ENCODE data around the gene LYSET.
"Not testable (repeated sequence)": the region's sequence is repeated elsewhere in the genome, so short reads cannot be mapped to it uniquely, and the experiment has no call there.

Gene LYSET

DNA sequence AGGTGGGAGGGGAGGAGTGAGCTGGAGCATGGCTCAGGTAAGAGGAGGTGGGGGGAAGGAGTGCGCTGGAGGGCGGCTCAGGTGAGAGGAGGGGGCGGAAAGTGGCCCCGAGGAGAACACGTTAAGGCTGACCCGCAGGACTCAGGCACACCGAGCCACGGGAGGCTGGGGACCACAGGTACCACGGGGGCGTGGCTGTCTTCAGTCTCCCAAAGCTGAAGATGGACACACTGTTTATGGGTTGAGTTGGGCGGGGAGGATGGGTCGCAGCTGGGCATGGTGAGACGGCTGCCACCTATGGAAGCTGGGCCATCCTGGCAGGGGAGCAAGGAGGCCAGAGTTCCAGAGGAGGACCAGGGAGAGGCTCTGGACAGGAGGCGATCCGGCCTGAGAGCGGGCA lies 45.4 kb downstream of the LYSET start:
- no peak for DNase-seq

DNA sequence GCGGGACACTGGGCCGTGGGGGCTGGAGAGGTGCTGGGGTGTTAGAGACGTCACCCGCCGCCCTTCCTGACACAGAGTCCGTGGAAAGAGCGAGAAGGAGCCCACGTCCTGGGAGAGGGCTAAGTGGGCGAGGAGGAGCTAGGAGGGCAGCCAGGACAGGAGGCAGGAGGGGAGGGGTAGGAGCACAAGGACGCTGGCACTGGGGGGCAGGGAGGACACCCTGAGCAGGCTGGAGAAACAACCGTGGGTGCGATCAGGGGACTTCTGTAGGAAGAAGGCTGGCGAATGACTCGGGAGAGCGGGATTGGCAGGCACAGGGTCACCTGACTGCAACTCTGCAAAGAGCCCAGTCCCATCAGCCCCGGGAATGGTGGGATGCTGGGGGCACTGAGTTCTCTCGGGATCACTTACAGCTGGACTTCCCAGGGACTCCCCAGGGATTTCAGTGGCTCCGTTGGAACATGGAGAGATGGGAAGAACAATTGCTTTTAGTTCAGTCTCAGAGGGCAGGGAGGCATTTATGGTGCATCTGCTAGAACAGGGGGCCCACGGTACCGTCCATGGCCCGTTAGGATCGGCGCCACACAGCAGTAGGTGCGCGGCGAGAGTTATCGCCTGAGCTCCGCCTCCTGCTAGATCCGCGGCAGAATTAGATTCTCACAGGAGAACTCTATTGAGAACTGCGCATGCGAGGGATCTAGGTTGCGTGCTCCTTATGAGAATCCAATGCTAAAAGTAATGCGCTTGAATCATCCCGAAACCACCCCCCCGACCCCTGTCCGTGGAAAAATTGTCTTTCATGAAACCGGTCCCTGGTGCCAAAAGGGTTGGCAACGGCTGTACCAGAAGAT lies 46.2 kb downstream of the LYSET start:
- no peak for DNase-seq

DNA sequence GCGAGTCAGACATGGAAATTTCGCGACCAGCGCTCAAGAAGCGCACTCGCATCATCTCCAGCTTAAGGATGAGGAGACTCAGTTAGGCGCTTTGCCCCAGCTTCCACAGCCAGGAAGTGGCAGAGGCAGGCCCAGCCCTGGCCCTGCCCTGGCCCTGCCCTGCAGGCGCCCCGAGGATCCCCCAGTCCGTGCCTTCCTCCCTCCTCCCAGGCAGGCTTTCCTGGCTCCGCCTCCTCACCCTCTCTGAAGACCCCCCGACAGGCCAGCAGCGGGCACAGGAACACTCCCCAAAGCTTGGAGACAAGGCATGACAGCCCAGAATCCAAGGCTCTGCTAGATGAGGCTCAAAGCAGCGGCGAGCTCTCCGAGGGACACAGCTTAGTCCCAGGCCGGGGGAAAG lies 47.0 kb downstream of the LYSET start:
- DNase-seq = no peak

DNA sequence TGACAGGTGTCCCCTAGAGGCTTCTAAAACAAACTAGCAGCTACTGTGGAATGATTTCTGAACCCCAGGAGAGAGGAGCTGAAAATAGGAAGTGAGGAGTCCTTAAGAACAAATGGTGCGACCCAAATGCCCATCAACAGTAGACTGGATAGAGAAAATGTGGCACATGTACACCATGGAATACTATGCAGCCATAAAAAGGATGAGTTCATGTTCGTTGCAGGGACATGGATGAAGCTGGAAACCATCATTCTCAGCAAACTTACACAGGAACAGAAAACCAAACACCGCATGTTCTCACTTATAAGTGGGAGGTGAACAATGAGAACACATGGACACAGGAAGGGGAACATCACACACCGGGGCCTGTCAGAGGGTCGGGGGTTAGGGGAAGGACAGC lies 48.0 kb downstream of the LYSET start:
- not testable (repeated sequence) for DNase-seq

DNA sequence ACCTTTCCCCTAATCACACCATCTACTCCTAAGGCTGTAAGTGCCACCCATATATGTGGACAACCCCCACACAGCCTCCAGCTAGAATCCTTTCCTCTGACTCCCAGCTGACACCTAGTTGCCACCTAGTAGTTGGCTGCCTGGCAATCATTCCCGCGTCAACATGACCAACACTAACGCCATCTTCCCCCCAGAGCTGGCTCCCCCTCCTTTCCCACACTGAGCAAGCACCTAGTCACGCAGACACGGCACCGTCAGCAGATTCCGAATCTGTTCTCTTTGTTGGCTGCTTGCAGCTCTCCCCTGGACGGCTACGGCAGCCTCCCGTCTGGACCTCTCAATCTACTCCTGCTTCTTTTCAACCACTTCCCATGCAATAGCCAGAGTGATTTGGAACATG lies 49.7 kb downstream of the LYSET start:
- DNase-seq = no peak
